Panc1 (cell line): ENCODE measurements around the gene DYRK3. TPM values are rescaled to one million over a fixed set of nuclear protein-coding genes. Genes with fewer than 3 reads are reported as not detected.
A peak's percentile ranks its signal among the peaks of the same experiment; 100 is the strongest.

Source experiments
- ATAC-seq: fragments of 200-7000 bp; cut with Tn5 transposase; 2 replicates; pipeline ENCODE4 v1.9.1; 2020; ENCODE audit warnings: mild to moderate bottlenecking, moderate library complexity
- BruUV-seq: library from RNA; stranded (reverse); fragments of 400-500 nt; replicated peaks from 2 replicates; lab custom pipeline; 2021; lab: Mats Ljungman, UMichigan
- CTCF ChIA-PET: fragments of 300-600 bp; sonication (Branson Sonifier 250); formaldehyde crosslinking; loops from one replicate; lab custom pipeline; 2022; ENCODE audit warnings: antibody characterized with exemption; lab: Charles Lee
- POLR2A ChIA-PET: fragments of 300-600 bp; sonication (Branson Sonifier 250); formaldehyde crosslinking; loops from one replicate; lab custom pipeline; 2022; ENCODE audit warnings: antibody characterized with exemption; lab: Charles Lee
- DNase-seq: peaks from one replicate; pipeline ENCODE4 v3.0.0-alpha.2; 2010; ENCODE audit warnings: low read depth, low spot score
- H3K27ac ChIP-seq: 2 replicates; pipeline ENCODE4 v1.5.1; 2011; ENCODE audit warnings: mild to moderate bottlenecking, low read length, inconsistent platforms
- H3K27me3 ChIP-seq: fragments of 200-500 bp; sonication (Bioruptor generic); 2 replicates; pipeline ENCODE4 v1.6.0; 2014; ENCODE audit warnings: low read length, inconsistent platforms; ENCODE audit not compliant: control insufficient read depth, insufficient read depth
- H3K36me3 ChIP-seq: fragments of 200-500 bp; sonication (Bioruptor generic); 2 replicates; pipeline ENCODE4 v1.5.1; 2014; ENCODE audit warnings: inconsistent platforms, mild to moderate bottlenecking, low read length, moderate library complexity; ENCODE audit not compliant: control insufficient read depth, insufficient read depth
- H3K4me1 ChIP-seq: 2 replicates; pipeline ENCODE4 v1.5.1; 2011; ENCODE audit warnings: inconsistent platforms, mild to moderate bottlenecking, low read length, moderate library complexity; ENCODE audit not compliant: control insufficient read depth, insufficient read depth
- H3K4me3 ChIP-seq, 2 experiments: 2 replicates each; pipeline ENCODE4 v1.5.1; 2011 to 2012; ENCODE audit warnings: low read depth in 2 of 2, low read length in 2 of 2, mild to moderate bottlenecking in 2 of 2, inconsistent platforms in 1 of 2, moderate library complexity in 1 of 2
- H3K9me3 ChIP-seq: fragments of 200-500 bp; sonication (Bioruptor generic); 2 replicates; pipeline ENCODE4 v1.5.1; 2014; ENCODE audit warnings: low read depth, mild to moderate bottlenecking, inconsistent platforms, low read length, moderate library complexity; ENCODE audit not compliant: control insufficient read depth, insufficient read depth
- POLR2AphosphoS5 ChIP-seq: IDR thresholded peaks from 2 replicates; pipeline ENCODE4 v1.6.1; 2012; ENCODE audit warnings: mild to moderate bottlenecking, low read depth, low read length, moderate library complexity
- SIN3A ChIP-seq: IDR thresholded peaks from 2 replicates; pipeline ENCODE4 v1.6.1; 2012; ENCODE audit warnings: low read depth, mild to moderate bottlenecking, low read length, moderate library complexity, borderline replicate concordance; ENCODE audit not compliant: insufficient read depth
- TCF7L2 ChIP-seq: IDR thresholded peaks from 2 replicates; pipeline ENCODE4 v1.6.1; 2011; ENCODE audit warnings: mild to moderate bottlenecking, low read depth, low read length, inconsistent platforms
- in situ Hi-C: cut with HindIII; loops from 2 replicates; pipeline ENCODE4 v1.10.0; 2016; ENCODE audit warnings: low sequenced_read_pairs, low pct_unique_long_range_greater_than_20kb
- intact Hi-C: fragments of 100-400 bp; cut with micrococcal nuclease; formaldehyde crosslinking; loops from one replicate; pipeline ENCODE4 v1.10.0; 2022; ENCODE audit not compliant: unreplicated experiment
- total RNA-seq: library from RNA; stranded (reverse); gene quantifications from one replicate; pipeline ENCODE4 v1.2.1, GENCODE V29; 2021; ENCODE audit not compliant: unreplicated experiment
- TF ChIP-seq, protein P1 (sequence below), 2 experiments: IDR thresholded peaks; 2 replicates each; pipeline ENCODE4 v1.6.1; 2011 to 2012; ENCODE audit warnings: low read depth in 2 of 2, control low read depth in 1 of 2, low read length in 1 of 2, mild to moderate bottlenecking in 1 of 2, moderate library complexity in 1 of 2; ENCODE audit not compliant: insufficient read depth in 1 of 2
- TF ChIP-seq, protein P2 (sequence below): fragments of 450-650 bp; IDR thresholded peaks from 2 replicates; pipeline ENCODE4 v1.5.1; 2017; ENCODE audit warnings: mild to moderate bottlenecking

Gene DYRK3
- total RNA-seq, 1 experiment from 2014 or later = 12.0 TPM

GRCh38 chr1:206674236-206674635 is 38.9 kb downstream of the DYRK3 start:
- TF ChIP-seq, protein P1, sequence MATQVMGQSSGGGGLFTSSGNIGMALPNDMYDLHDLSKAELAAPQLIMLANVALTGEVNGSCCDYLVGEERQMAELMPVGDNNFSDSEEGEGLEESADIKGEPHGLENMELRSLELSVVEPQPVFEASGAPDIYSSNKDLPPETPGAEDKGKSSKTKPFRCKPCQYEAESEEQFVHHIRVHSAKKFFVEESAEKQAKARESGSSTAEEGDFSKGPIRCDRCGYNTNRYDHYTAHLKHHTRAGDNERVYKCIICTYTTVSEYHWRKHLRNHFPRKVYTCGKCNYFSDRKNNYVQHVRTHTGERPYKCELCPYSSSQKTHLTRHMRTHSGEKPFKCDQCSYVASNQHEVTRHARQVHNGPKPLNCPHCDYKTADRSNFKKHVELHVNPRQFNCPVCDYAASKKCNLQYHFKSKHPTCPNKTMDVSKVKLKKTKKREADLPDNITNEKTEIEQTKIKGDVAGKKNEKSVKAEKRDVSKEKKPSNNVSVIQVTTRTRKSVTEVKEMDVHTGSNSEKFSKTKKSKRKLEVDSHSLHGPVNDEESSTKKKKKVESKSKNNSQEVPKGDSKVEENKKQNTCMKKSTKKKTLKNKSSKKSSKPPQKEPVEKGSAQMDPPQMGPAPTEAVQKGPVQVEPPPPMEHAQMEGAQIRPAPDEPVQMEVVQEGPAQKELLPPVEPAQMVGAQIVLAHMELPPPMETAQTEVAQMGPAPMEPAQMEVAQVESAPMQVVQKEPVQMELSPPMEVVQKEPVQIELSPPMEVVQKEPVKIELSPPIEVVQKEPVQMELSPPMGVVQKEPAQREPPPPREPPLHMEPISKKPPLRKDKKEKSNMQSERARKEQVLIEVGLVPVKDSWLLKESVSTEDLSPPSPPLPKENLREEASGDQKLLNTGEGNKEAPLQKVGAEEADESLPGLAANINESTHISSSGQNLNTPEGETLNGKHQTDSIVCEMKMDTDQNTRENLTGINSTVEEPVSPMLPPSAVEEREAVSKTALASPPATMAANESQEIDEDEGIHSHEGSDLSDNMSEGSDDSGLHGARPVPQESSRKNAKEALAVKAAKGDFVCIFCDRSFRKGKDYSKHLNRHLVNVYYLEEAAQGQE (IDR thresholded peaks at IDR 0.05; ENCODE audit: insufficient read depth in 1 of 2, low read depth in 2 of 2, low read length in 1 of 2) = no peak
- TF ChIP-seq, protein P2, sequence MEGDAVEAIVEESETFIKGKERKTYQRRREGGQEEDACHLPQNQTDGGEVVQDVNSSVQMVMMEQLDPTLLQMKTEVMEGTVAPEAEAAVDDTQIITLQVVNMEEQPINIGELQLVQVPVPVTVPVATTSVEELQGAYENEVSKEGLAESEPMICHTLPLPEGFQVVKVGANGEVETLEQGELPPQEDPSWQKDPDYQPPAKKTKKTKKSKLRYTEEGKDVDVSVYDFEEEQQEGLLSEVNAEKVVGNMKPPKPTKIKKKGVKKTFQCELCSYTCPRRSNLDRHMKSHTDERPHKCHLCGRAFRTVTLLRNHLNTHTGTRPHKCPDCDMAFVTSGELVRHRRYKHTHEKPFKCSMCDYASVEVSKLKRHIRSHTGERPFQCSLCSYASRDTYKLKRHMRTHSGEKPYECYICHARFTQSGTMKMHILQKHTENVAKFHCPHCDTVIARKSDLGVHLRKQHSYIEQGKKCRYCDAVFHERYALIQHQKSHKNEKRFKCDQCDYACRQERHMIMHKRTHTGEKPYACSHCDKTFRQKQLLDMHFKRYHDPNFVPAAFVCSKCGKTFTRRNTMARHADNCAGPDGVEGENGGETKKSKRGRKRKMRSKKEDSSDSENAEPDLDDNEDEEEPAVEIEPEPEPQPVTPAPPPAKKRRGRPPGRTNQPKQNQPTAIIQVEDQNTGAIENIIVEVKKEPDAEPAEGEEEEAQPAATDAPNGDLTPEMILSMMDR = no peak
- TF ChIP-seq SIN3A (no peak), POLR2AphosphoS5 (no peak), TCF7L2 (no peak)
- ATAC-seq = no peak
- 0 out of 2 replicates have a peak overlapping the region, but pooled peaks have one; percentile 8 for H3K27ac ChIP-seq
- H3K9me3 ChIP-seq = no peaks in the 10 kb centered on the region
- H3K4me1 ChIP-seq = peaks cover 6% of the 10 kb centered on the region
- ChIA-PET CTCF (interaction anchor here (0.6 to 3.3 kb wide), 2 partner anchors 10 to 22 kb away, joined by 3 to 12 read pairs; no protein-coding TSS in a partner anchor), POLR2A (interaction anchor here (0.6 kb wide), 1 partner anchor 115 kb away, joined by 3 read pairs; no protein-coding TSS in a partner anchor)
- peaks cover 2% of the 10 kb centered on the region; the same call in 1 of the 2 replicates for H3K27me3 ChIP-seq
- in situ Hi-C loops = no loop called here
- intact Hi-C loops = no loop called here
- H3K4me3 ChIP-seq = no peak overlapping the region
- DNase-seq = no peak
- H3K36me3 ChIP-seq = no peaks in the 10 kb centered on the region
- BruUV-seq = no TSS peak

DNA sequence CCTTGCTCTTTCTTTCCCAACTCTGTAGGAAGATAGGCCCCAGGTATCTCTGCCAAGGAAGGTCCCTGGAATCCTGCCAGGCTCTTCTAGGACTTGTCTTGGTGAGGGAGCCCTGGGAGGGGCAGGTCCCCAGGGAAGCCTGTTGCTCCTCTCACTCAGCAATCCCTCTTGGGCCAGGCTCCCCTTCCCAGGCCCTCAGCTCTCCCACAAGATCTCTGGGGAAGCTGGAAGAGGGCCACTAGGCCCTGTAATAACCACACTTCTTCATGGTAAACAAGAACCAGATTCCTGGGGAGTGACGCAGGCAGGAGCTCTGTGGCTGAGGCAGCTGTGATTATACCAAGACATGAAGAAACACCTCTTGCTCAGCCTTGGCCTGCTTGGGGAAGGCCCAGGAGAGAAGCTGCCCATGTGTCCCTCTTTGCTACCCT is 39.4 kb downstream of the DYRK3 start:
- no peak for TF ChIP-seq POLR2AphosphoS5
- TF ChIP-seq SIN3A = no peak
- TF ChIP-seq, protein P1 (IDR thresholded peaks at IDR 0.05; ENCODE audit: insufficient read depth in 1 of 2, low read depth in 2 of 2, low read length in 1 of 2) = no peak
- TF ChIP-seq, protein P2 = no peak
- TF ChIP-seq TCF7L2 = no peak
- H3K36me3 ChIP-seq = no peaks in the 10 kb centered on the region
- H3K27ac ChIP-seq = 0 out of 2 replicates have a peak overlapping the region, but pooled peaks have one; percentile 8
- intact Hi-C loops = no loop called here
- ChIA-PET POLR2A (interaction anchor here (0.6 kb wide), 1 partner anchor 114 kb away, joined by 3 read pairs; no protein-coding TSS in a partner anchor), CTCF (interaction anchor here (0.6 to 3.3 kb wide), 2 partner anchors 10 to 22 kb away, joined by 3 to 12 read pairs; no protein-coding TSS in a partner anchor)
- in situ Hi-C loops = no loop called here
- H3K9me3 ChIP-seq = no peaks in the 10 kb centered on the region
- peak; percentile 96 for ATAC-seq
- peaks cover 6% of the 10 kb centered on the region for H3K4me1 ChIP-seq
- BruUV-seq = no TSS peak
- DNase-seq = peak; percentile 62
- no peak overlapping the region for H3K4me3 ChIP-seq
- H3K27me3 ChIP-seq = peaks cover 2% of the 10 kb centered on the region; the same call in 1 of the 2 replicates
